ENCODE data around the gene SURF4.

SURF4 gene

DNA sequence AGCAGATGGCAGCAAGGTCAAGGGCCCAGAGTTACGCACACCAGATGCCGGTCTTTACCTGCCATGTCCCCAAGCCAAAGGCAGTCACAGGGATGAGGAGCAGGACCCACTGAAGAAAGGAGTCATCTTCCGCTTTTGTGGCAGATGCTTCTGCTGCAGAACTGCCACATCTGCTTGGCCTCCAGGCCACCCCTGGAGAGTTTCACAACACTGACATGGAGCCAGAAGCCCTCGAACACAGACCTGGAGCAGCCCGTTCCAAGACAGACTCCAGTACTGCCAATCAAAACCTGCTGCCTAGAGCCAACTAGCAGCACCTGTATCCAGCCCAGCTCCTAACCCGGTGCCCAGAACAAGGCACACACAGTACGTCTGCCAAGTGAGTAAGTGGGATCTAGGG is 21.1 kb downstream of the SURF4 start:
- no peak overlapping the region for H4K8ac ChIP-seq (ENCODE audit: low read depth, low read length)
- H2BK120ac ChIP-seq (ENCODE audit: insufficient read depth, low read length, poor library complexity), result no peak overlapping the region
- no peak overlapping the region for H2AK5ac ChIP-seq (ENCODE audit: low read length)
- H3K9me3 ChIP-seq (ENCODE audit: insufficient read depth, low read depth, low read length), result no peaks in the 10 kb centered on the region
- H3K4me2 ChIP-seq (ENCODE audit: low read length), result no peak overlapping the region
- no peak overlapping the region for H3K18ac ChIP-seq (ENCODE audit: low read length)
- H3K79me1 ChIP-seq (ENCODE audit: low read length), result peaks cover 3% of the 10 kb centered on the region
- H2AFZ ChIP-seq (ENCODE audit: insufficient read depth, low read length, poor library complexity), result no peak overlapping the region
- no peak overlapping the region for H4K91ac ChIP-seq (ENCODE audit: low read depth, low read length)
- WGBS (ENCODE audit: extremely low coverage, insufficient coverage, insufficient read length), result no CpG with 5 or more reads among the region's 7 CpGs
- H3K4me1 ChIP-seq (ENCODE audit: control insufficient read depth in 1 of 2, insufficient read depth in 2 of 2, low read length in 2 of 2), result peaks cover 4 to 21% of the 10 kb centered on the region in 2 experiments
- no peak overlapping the region for H2BK12ac ChIP-seq (ENCODE audit: low read length)
- H3K23ac ChIP-seq (ENCODE audit: low read length), result no peak overlapping the region
- no peak overlapping the region for H2BK5ac ChIP-seq (ENCODE audit: low read depth, low read length, poor library complexity)
- DNase-seq, result no peak
- H3K14ac ChIP-seq (ENCODE audit: low read length), result no peak overlapping the region
- H3K79me2 ChIP-seq (ENCODE audit: control insufficient read depth, insufficient read depth, low read length, poor library complexity), result peaks cover 2% of the 10 kb centered on the region
- no peak overlapping the region for H3K4ac ChIP-seq (ENCODE audit: low read depth, low read length)
- no peaks in the 10 kb centered on the region for H3K27me3 ChIP-seq (ENCODE audit: insufficient read depth, low read length)
- H3K36me3 ChIP-seq (ENCODE audit: control insufficient read depth in 1 of 2, insufficient read depth in 2 of 2, low read length in 2 of 2), result peaks cover 45 to 62% of the 10 kb centered on the region in 2 experiments
- H4K12ac ChIP-seq (ENCODE audit: low read depth, low read length), result no peak overlapping the region
- no peak overlapping the region for H3K27ac ChIP-seq (ENCODE audit: low read depth, low read length)
- H3K4me3 ChIP-seq (ENCODE audit: low read depth, low read length), result no peak overlapping the region
- H3K9ac ChIP-seq (ENCODE audit: low read length), result no peak overlapping the region

DNA sequence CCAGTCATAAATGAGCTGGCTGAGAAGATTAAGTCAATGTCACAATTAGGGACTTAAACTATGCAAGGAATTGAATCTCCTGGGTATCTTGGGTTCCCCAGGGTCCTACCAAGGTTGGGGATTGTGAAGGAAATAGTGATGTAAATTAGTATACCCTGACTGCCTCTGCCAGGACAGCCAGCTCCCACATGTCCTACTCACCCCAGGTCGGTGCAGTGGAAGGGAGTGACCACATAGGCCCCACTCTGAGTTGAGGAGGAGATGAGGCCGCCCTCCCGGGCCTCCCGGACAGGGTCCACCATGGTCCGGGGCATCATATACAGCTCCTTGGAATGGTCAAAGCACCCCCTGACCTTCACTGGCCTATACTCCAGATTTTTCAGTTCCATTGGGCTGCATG is 22.3 kb downstream of the SURF4 start:
- Histone ChIP-seq H3K27me3 (ENCODE audit: insufficient read depth, low read length) (no peaks in the 10 kb centered on the region), H4K91ac (ENCODE audit: low read depth, low read length) (no peak overlapping the region), H4K12ac (ENCODE audit: low read depth, low read length) (no peak overlapping the region), H3K18ac (ENCODE audit: low read length) (no peak overlapping the region), H3K9me3 (ENCODE audit: insufficient read depth, low read depth, low read length) (no peaks in the 10 kb centered on the region), H4K8ac (ENCODE audit: low read depth, low read length) (no peak overlapping the region), H3K4me3 (ENCODE audit: low read depth, low read length) (no peak overlapping the region), H3K79me2 (ENCODE audit: control insufficient read depth, insufficient read depth, low read length, poor library complexity) (peaks cover 8% of the 10 kb centered on the region), H3K79me1 (ENCODE audit: low read length) (peaks cover 5% of the 10 kb centered on the region), H3K4ac (ENCODE audit: low read depth, low read length) (no peak overlapping the region), H3K4me1 (ENCODE audit: control insufficient read depth in 1 of 2, insufficient read depth in 2 of 2, low read length in 2 of 2) (peaks cover 4 to 25% of the 10 kb centered on the region in 2 experiments), H3K4me2 (ENCODE audit: low read length) (no peak overlapping the region), H2AFZ (ENCODE audit: insufficient read depth, low read length, poor library complexity) (no peak overlapping the region), H2BK12ac (ENCODE audit: low read length) (no peak overlapping the region), H2BK120ac (ENCODE audit: insufficient read depth, low read length, poor library complexity) (no peak overlapping the region), H3K36me3 (ENCODE audit: control insufficient read depth in 1 of 2, insufficient read depth in 2 of 2, low read length in 2 of 2) (peaks cover 42 to 58% of the 10 kb centered on the region in 2 experiments), H3K27ac (ENCODE audit: low read depth, low read length) (no peak overlapping the region), H3K9ac (ENCODE audit: low read length) (no peak overlapping the region), H3K14ac (ENCODE audit: low read length) (no peak overlapping the region), H2BK5ac (ENCODE audit: low read depth, low read length, poor library complexity) (no peak overlapping the region), H3K23ac (ENCODE audit: low read length) (no peak overlapping the region), H2AK5ac (ENCODE audit: low read length) (no peak overlapping the region)
- DNase-seq, result no peak
- WGBS (ENCODE audit: extremely low coverage, insufficient coverage, insufficient read length), result no CpG with 5 or more reads among the region's 5 CpGs

DNA sequence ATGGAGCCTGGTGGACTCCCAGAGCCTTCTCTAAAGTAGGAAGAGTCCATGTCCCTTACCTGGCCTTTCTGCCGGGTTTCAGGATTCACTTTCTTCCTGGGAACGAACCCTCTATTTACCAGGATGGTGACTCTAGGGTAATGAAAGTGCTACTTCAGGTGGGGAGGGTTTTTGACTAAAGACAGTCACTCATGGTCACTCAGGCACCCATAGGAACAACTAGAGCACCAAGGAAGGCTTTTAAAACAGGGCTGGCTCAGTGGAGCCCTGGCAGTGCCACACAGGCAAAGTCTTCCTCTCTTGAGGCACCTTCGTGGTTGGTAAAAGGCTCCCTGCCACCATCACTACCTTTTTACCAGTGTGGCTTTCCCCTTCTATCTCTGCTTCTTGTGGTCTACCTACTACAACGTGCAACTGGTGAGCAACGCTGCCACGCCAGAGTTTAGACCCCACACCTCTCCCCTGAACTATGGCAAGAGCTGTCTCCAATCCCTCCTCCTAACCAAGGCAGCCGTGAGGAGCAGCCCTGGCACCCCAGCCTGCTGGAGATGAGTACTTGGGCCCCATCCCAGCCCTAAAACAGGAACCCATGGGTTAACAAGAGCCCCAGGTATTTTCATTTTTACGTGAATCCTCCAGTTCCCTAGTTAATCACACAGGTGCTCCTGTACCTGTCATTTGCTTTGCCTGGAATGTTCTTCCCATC is 23.1 kb downstream of the SURF4 start:
- Histone ChIP-seq H3K79me1 (ENCODE audit: low read length) (peaks cover 12% of the 10 kb centered on the region), H3K23ac (ENCODE audit: low read length) (no peak overlapping the region), H3K9me3 (ENCODE audit: insufficient read depth, low read depth, low read length) (no peaks in the 10 kb centered on the region), H3K4me1 (ENCODE audit: control insufficient read depth in 1 of 2, insufficient read depth in 2 of 2, low read length in 2 of 2) (peaks cover 4 to 24% of the 10 kb centered on the region in 2 experiments), H3K4me2 (ENCODE audit: low read length) (no peak overlapping the region), H3K4ac (ENCODE audit: low read depth, low read length) (no peak overlapping the region), H4K91ac (ENCODE audit: low read depth, low read length) (no peak overlapping the region), H3K79me2 (ENCODE audit: control insufficient read depth, insufficient read depth, low read length, poor library complexity) (peaks cover 13% of the 10 kb centered on the region), H2AFZ (ENCODE audit: insufficient read depth, low read length, poor library complexity) (no peak overlapping the region), H3K9ac (ENCODE audit: low read length) (no peak overlapping the region), H4K8ac (ENCODE audit: low read depth, low read length) (no peak overlapping the region), H2BK12ac (ENCODE audit: low read length) (no peak overlapping the region), H2BK5ac (ENCODE audit: low read depth, low read length, poor library complexity) (no peak overlapping the region), H3K27ac (ENCODE audit: low read depth, low read length) (no peak overlapping the region), H3K14ac (ENCODE audit: low read length) (no peak overlapping the region), H3K36me3 (ENCODE audit: control insufficient read depth in 1 of 2, insufficient read depth in 2 of 2, low read length in 2 of 2) (peaks cover 41 to 52% of the 10 kb centered on the region in 2 experiments), H3K4me3 (ENCODE audit: low read depth, low read length) (no peak overlapping the region), H4K12ac (ENCODE audit: low read depth, low read length) (no peak overlapping the region), H3K18ac (ENCODE audit: low read length) (no peak overlapping the region), H2BK120ac (ENCODE audit: insufficient read depth, low read length, poor library complexity) (no peak overlapping the region), H2AK5ac (ENCODE audit: low read length) (no peak overlapping the region), H3K27me3 (ENCODE audit: insufficient read depth, low read length) (no peaks in the 10 kb centered on the region)
- DNase-seq, result no peak
- WGBS (ENCODE audit: extremely low coverage, insufficient coverage, insufficient read length), result no CpG with 5 or more reads among the region's 8 CpGs

DNA sequence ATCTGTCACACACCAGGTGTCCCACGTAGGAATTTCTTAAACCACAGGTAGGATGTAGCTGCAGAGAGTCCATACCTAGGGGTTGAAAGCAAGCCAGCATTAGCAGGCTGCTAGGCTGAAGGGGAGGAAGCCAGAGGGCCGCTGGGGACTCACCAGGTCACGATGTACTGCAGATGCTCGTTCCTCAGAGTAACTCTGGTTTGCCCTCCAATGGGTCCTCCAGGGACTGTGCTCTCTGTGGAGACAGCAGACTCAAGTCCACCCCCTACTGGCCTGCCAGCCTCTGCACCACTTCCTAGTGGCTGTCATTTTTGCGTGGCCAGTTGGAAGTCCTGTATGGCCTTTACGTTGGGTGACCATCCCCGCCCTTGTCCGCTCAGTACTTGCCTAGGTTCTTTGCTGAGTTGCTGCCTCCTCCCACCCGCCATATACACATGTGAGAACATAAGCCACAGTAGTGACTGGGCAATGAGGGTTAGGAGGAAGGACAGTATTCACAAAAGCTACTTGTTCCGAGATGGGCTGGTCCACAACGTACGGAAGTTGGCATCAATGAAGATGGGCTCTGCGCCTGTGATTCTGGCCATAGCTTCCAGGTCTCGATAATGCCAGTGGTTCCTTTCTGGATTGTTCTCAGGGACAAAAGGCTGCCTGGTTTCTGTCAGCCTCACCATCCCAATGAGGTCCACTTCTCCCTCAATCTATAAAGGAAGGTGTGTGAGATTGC is 23.8 kb downstream of the SURF4 start:
- Histone ChIP-seq H3K27me3 (ENCODE audit: insufficient read depth, low read length) (no peaks in the 10 kb centered on the region), H3K14ac (ENCODE audit: low read length) (no peak overlapping the region), H3K4ac (ENCODE audit: low read depth, low read length) (no peak overlapping the region), H4K8ac (ENCODE audit: low read depth, low read length) (no peak overlapping the region), H2BK120ac (ENCODE audit: insufficient read depth, low read length, poor library complexity) (no peak overlapping the region), H3K79me2 (ENCODE audit: control insufficient read depth, insufficient read depth, low read length, poor library complexity) (peaks cover 16% of the 10 kb centered on the region), H2BK12ac (ENCODE audit: low read length) (no peak overlapping the region), H3K9ac (ENCODE audit: low read length) (no peak overlapping the region), H3K18ac (ENCODE audit: low read length) (no peak overlapping the region), H3K4me2 (ENCODE audit: low read length) (no peak overlapping the region), H3K4me3 (ENCODE audit: low read depth, low read length) (no peak overlapping the region), H4K91ac (ENCODE audit: low read depth, low read length) (no peak overlapping the region), H3K9me3 (ENCODE audit: insufficient read depth, low read depth, low read length) (no peaks in the 10 kb centered on the region), H2AFZ (ENCODE audit: insufficient read depth, low read length, poor library complexity) (no peak overlapping the region), H3K4me1 (ENCODE audit: control insufficient read depth in 1 of 2, insufficient read depth in 2 of 2, low read length in 2 of 2) (peaks cover 0 to 17% of the 10 kb centered on the region in 2 experiments), H3K36me3 (ENCODE audit: control insufficient read depth in 1 of 2, insufficient read depth in 2 of 2, low read length in 2 of 2) (peaks cover 36 to 49% of the 10 kb centered on the region in 2 experiments), H4K12ac (ENCODE audit: low read depth, low read length) (no peak overlapping the region), H3K23ac (ENCODE audit: low read length) (no peak overlapping the region), H2BK5ac (ENCODE audit: low read depth, low read length, poor library complexity) (no peak overlapping the region), H3K79me1 (ENCODE audit: low read length) (peaks cover 16% of the 10 kb centered on the region), H3K27ac (ENCODE audit: low read depth, low read length) (no peak overlapping the region), H2AK5ac (ENCODE audit: low read length) (no peak overlapping the region)
- DNase-seq, result peak; percentile 45 to 71
- no CpG with 5 or more reads among the region's 14 CpGs for WGBS (ENCODE audit: extremely low coverage, insufficient coverage, insufficient read length)

Data from trophoblast cell (in vitro differentiated cells and primary cell).